H1 (cell line): ENCODE results near the gene AOC1. TPM values are rescaled to one million over a fixed set of nuclear protein-coding genes. Genes with fewer than 3 reads are reported as not detected.

Experiments
- ASH2L ChIP-seq: fragments of 200-600, 300-600 bp; sonication (generic); IDR thresholded peaks from one replicate; pipeline ENCODE4 v1.7.1; 2017; ENCODE audit warnings: low read length
- BRCA1 ChIP-seq: IDR thresholded peaks from 2 replicates; pipeline ENCODE4 v1.6.1; 2012; ENCODE audit warnings: low read depth, low read length, improper control_type of control experiment
- CTCF ChIP-seq, 3 experiments: IDR thresholded peaks; 1 replicate in 2 of 3; 2 replicates in 1 of 3; pipeline versions ENCODE4 v1.5.1 to v1.6.1; 2011; ENCODE audit warnings: low read length in 3 of 3, mild to moderate bottlenecking in 3 of 3, inconsistent platforms in 2 of 3, low read depth in 1 of 3, moderate library complexity in 1 of 3; ENCODE audit not compliant: insufficient read depth in 1 of 3; ENCODE audit errors: control extremely low read depth in 1 of 3
- MAX ChIP-seq: IDR thresholded peaks from 2 replicates; pipeline ENCODE4 v1.6.1; 2012; ENCODE audit warnings: inconsistent platforms
- SAP30 ChIP-seq: fragments of 300-600 bp; sonication (generic); IDR thresholded peaks from 2 replicates; pipeline ENCODE4 v1.7.1; 2012; ENCODE audit warnings: low read length, moderate library complexity, mild to moderate bottlenecking, inconsistent platforms; ENCODE audit not compliant: insufficient read depth, insufficient replicate concordance
- polyA plus RNA-seq, 7 experiments: library from polyadenylated mRNA; depleted of rRNA in 3 of 7; stranded (reverse) in 5 of 7; unstranded in 2 of 7; fragments of >200 nt in 5 of 7; fragments of 200-250 nt in 2 of 7; gene quantifications; 1 replicate in 5 of 7; 2 replicates in 1 of 7; 4 replicates in 1 of 7; pipeline versions ENCODE4 v1.2.1 to v1.2.3, GENCODE V29; 2011 to 2013; ENCODE audit warnings: missing spikeins in 2 of 7, mixed read lengths in 2 of 7
- total RNA-seq: library from RNA; stranded (reverse); fragmentation: NEBNext Ultra II Directional; extraction: Animal tissue kit (Norgen Biotek cat#: 25700); gene quantifications from 2 replicates; pipeline ENCODE4 v1.2.1, GENCODE V29; 2021

Gene AOC1
- total and polyA plus RNA-seq, 2 of the 8 experiments (the other 6 are each of a cell fraction or from before 2014, with no cell fraction given): 0.15 to 0.17 TPM

DNA sequence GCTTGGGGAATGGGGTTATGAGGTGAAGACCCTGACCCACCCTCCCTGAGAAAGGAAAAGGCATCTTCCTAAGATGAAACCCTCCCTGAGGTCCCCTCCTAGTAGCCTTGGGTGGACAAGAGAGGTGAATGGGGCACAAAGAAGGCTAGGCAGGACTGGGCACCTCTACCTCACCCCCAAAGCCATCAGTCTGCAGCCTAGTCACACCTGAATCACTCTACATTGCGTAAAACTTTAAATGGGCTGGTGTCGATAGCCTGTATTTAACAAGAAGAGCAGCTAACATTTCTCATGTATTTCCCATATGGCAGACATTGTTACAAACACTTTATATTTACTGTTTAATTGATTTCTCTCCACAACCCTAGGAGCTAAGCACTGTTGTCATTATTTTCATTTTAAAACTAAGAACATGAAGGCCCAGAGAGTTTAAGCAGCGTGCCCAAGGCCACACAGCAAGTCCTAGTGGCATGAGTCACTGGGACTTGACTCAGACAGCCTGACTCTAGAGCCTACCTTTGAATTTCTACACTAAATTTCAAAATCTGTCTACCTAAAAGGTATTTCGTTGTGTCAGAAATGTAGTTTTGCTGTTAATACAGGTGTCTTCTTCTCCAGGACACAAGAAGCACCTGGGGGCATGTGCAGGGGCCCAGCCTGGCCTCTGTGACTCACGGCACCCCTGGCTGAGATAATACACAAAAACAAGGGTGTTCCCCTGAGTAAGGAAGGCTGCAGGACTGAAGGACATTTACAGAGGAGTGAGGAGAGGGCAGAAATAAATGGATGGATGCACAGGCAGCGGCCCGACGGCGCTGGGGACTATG, 3.4 kb downstream of the AOC1 start (continued):
- TF ChIP-seq CTCF (IDR thresholded peaks at IDR 0.05; ENCODE audit: control extremely low read depth in 1 of 3, insufficient read depth in 1 of 3, low read depth in 1 of 3, low read length in 3 of 3): no peak
- no peak for TF ChIP-seq ASH2L
- TF ChIP-seq SAP30: no peak
- no peak for TF ChIP-seq MAX
- no peak for TF ChIP-seq BRCA1
- TF ChIP-seq, all 59 proteins: peak for 0
